ENCODE data around the gene CA9.

Gene CA9

GRCh38 chr9:35717132-35717870 lies 43.6 kb downstream of the CA9 start:
- no peak for DNase-seq (ENCODE audit: low read depth)

- no peak for DNase-seq (ENCODE audit: low read depth)
Measured at GRCh38 chr9:35718721-35719511, 45.2 kb downstream of the CA9 start.

- DNase-seq (ENCODE audit: low read depth) = no peak
Measured at GRCh38 chr9:35719546-35719945, 45.8 kb downstream of the CA9 start.

- no peak for DNase-seq (ENCODE audit: low read depth)
Measured at GRCh38 chr9:35723426-35723825, 49.7 kb downstream of the CA9 start.

GRCh38 chr9:35723908-35724307 lies 50.2 kb downstream of the CA9 start:
- DNase-seq (ENCODE audit: low read depth) = no peak

GRCh38 chr9:35725362-35725761 lies 51.6 kb downstream of the CA9 start:
- DNase-seq (ENCODE audit: low read depth) = no peak

- peak; percentile 65 for DNase-seq (ENCODE audit: low read depth)
Measured at GRCh38 chr9:35726931-35727330, 53.2 kb downstream of the CA9 start.

GRCh38 chr9:35727676-35728040 lies 53.9 kb downstream of the CA9 start:
- DNase-seq (ENCODE audit: low read depth) = no peak

GRCh38 chr9:35728041-35728971 lies 54.6 kb downstream of the CA9 start:
- DNase-seq (ENCODE audit: low read depth) = peak; percentile 95

GRCh38 chr9:35729101-35729500 lies 55.4 kb downstream of the CA9 start:
- DNase-seq (ENCODE audit: low read depth) = no peak

GRCh38 chr9:35729700-35730485 lies 56.2 kb downstream of the CA9 start:
- DNase-seq (ENCODE audit: low read depth) = peak; percentile 86

- no peak for DNase-seq (ENCODE audit: low read depth)
Measured at GRCh38 chr9:35730486-35730854, 56.7 kb downstream of the CA9 start.
